SK-N-SH (cell line): ENCODE results near the gene TFDP2.

Experiments used
- CHD2 ChIP-seq: fragments of 150-350 bp; IDR thresholded peaks from 2 replicates; pipeline ENCODE4 v1.6.1; 2018; ENCODE audit warnings: low read length; ENCODE audit not compliant: partially characterized antibody
- TF ChIP-seq, protein P1 (sequence below): fragments of 200-600 bp; sonication (generic); IDR thresholded peaks from 2 replicates; pipeline ENCODE4 v1.6.1; 2017; ENCODE audit warnings: antibody characterized with exemption, mild to moderate bottlenecking, moderate library complexity

DNA sequence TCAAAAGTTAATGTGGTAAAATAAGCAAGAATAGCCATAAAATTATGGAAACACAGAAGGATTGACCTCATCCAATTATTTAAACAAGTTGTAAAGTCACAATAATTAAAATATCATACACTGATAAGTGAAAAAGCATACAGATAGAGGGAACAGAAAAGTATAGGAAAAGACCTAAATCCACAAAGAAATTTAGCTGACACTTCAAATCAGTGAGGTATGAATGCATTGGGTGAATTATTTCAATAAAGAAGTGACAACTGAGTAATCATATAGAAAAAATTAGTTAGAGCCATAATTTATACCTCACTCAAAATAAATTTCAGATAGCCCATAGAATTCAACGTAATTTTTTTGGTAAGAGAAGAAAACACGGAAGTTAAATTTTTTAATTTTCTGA, 25.1 kb downstream of the TFDP2 start:
- no peak for TF ChIP-seq CHD2
- TF ChIP-seq, protein P1, sequence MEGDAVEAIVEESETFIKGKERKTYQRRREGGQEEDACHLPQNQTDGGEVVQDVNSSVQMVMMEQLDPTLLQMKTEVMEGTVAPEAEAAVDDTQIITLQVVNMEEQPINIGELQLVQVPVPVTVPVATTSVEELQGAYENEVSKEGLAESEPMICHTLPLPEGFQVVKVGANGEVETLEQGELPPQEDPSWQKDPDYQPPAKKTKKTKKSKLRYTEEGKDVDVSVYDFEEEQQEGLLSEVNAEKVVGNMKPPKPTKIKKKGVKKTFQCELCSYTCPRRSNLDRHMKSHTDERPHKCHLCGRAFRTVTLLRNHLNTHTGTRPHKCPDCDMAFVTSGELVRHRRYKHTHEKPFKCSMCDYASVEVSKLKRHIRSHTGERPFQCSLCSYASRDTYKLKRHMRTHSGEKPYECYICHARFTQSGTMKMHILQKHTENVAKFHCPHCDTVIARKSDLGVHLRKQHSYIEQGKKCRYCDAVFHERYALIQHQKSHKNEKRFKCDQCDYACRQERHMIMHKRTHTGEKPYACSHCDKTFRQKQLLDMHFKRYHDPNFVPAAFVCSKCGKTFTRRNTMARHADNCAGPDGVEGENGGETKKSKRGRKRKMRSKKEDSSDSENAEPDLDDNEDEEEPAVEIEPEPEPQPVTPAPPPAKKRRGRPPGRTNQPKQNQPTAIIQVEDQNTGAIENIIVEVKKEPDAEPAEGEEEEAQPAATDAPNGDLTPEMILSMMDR, result no peak
